NCI-H82 treated with DMSO at 0.1 percent for 48 hours (cell line): ENCODE data around the gene TEX264.
A peak's percentile ranks its signal among the peaks of the same experiment; 100 is the strongest.

Experiments used
- DNase-seq: peaks from one replicate; lab custom pipeline; 2025; ENCODE audit not compliant: unreplicated experiment; lab: John Stamatoyannopoulos, UW

Gene TEX264

GRCh38 chr3:51692980-51693395 is 21.9 kb downstream of the TEX264 start:
- DNase-seq = no peak

- DNase-seq = no peak
Measured at GRCh38 chr3:51696954-51697353, 25.9 kb downstream of the TEX264 start.

GRCh38 chr3:51698209-51698608 is 27.2 kb downstream of the TEX264 start:
- DNase-seq = no peak

- no peak for DNase-seq
Measured at GRCh38 chr3:51700403-51700802, 29.4 kb downstream of the TEX264 start.

GRCh38 chr3:51702156-51702555 is 31.1 kb downstream of the TEX264 start:
- no peak for DNase-seq

GRCh38 chr3:51703068-51703760 is 32.2 kb downstream of the TEX264 start:
- DNase-seq = no peak

GRCh38 chr3:51703761-51704510 is 32.9 kb downstream of the TEX264 start:
- DNase-seq = no peak

GRCh38 chr3:51704511-51704950 is 33.5 kb downstream of the TEX264 start:
- no peak for DNase-seq

- no peak for DNase-seq
Measured at GRCh38 chr3:51705276-51706020, 34.4 kb downstream of the TEX264 start.

- DNase-seq = no peak
Measured at GRCh38 chr3:51706021-51706485, 35.0 kb downstream of the TEX264 start.

- peak; percentile 40 for DNase-seq
Measured at GRCh38 chr3:51706788-51707731, 36.0 kb downstream of the TEX264 start, which contains the start of gene GRM2. Gene GRM2 (plus strand): TSS chr3:51707068. CDS start chr3:51708984, 1,916 bp downstream.

- DNase-seq = no peak
Measured at GRCh38 chr3:51708216-51708845, 37.3 kb downstream of the TEX264 start.

GRCh38 chr3:51709004-51709420 is 38.0 kb downstream of the TEX264 start:
- no peak for DNase-seq

- DNase-seq = no peak
Measured at GRCh38 chr3:51709675-51710074, 38.6 kb downstream of the TEX264 start.

GRCh38 chr3:51710631-51711351 is 39.7 kb downstream of the TEX264 start:
- DNase-seq = peak; percentile 38

- no peak for DNase-seq
Measured at GRCh38 chr3:51711352-51712037, 40.4 kb downstream of the TEX264 start.

- no peak for DNase-seq
Measured at GRCh38 chr3:51712038-51712420, 41.0 kb downstream of the TEX264 start.

- DNase-seq = no peak
Measured at GRCh38 chr3:51712511-51712931, 41.5 kb downstream of the TEX264 start.

GRCh38 chr3:51712963-51713362 is 41.9 kb downstream of the TEX264 start:
- no peak for DNase-seq
